Measurements from ENCODE around the gene ABCC12.

DNA sequence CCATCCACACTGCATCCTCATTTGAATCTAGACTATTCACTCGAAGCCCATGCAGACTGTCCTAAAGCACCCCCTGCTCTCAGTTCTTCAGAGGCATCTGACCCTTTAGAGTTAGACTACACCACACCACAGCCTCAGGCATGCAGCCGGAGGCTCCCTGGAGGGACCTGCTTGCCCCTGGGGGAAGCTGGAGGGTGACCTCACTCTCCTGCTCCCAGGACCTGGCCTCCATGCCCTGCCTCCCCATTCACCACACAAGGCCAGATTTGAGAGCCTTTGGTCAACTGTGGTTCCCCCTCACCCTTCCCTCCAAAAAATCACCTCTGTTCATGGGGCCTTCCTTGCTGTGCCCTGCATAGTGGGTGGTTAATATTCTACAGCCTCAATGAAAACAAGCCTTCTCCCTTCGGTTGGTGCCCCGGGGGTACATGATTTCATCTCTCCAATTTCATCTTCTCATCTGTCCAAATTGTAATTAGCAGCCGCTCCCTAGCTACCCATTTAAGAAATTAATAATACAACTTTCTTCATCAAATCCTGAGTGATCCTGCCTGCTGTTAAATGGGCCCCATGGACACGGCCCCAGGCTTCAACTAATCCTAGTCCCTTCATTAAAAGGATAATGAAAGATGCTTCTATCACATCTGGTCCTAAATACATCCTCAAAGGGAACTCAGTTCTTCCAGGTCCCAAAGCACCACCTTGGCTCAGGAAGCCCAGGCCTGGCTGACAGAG lies 24.4 kb downstream of the ABCC12 start:
- no peak for TF ChIP-seq SP1 (CRISPR knock-in tag; conservative IDR thresholded peaks at IDR 0.05)
- no peak for TF ChIP-seq CTCF (IDR thresholded peaks at IDR 0.05)
- TF ChIP-seq ZNF317 (CRISPR knock-in tag; IDR thresholded peaks at IDR 0.05; ENCODE audit: borderline replicate concordance, low read depth): no peak
- TF ChIP-seq, protein P1, sequence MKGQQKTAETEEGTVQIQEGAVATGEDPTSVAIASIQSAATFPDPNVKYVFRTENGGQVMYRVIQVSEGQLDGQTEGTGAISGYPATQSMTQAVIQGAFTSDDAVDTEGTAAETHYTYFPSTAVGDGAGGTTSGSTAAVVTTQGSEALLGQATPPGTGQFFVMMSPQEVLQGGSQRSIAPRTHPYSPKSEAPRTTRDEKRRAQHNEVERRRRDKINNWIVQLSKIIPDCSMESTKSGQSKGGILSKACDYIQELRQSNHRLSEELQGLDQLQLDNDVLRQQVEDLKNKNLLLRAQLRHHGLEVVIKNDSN (CRISPR knock-in tag; IDR thresholded peaks at IDR 0.05): no peak
- TF ChIP-seq JUN (CRISPR knock-in tag; IDR thresholded peaks at IDR 0.05): no peak
- TF ChIP-seq, protein P2, sequence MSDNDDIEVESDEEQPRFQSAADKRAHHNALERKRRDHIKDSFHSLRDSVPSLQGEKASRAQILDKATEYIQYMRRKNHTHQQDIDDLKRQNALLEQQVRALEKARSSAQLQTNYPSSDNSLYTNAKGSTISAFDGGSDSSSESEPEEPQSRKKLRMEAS (CRISPR knock-in tag; IDR thresholded peaks at IDR 0.05): no peak
- no peak for TF ChIP-seq ZNF263 (CRISPR knock-in tag; IDR thresholded peaks at IDR 0.05; ENCODE audit: low read depth)
- TF ChIP-seq FOXP1 (CRISPR knock-in tag; IDR thresholded peaks at IDR 0.05; ENCODE audit: borderline replicate concordance): no peak
- TF ChIP-seq, protein P3, sequence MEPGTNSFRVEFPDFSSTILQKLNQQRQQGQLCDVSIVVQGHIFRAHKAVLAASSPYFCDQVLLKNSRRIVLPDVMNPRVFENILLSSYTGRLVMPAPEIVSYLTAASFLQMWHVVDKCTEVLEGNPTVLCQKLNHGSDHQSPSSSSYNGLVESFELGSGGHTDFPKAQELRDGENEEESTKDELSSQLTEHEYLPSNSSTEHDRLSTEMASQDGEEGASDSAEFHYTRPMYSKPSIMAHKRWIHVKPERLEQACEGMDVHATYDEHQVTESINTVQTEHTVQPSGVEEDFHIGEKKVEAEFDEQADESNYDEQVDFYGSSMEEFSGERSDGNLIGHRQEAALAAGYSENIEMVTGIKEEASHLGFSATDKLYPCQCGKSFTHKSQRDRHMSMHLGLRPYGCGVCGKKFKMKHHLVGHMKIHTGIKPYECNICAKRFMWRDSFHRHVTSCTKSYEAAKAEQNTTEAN (CRISPR knock-in tag; IDR thresholded peaks at IDR 0.05): no peak
- TF ChIP-seq ATF1 (CRISPR knock-in tag; IDR thresholded peaks at IDR 0.05): no peak
- no peak for TF ChIP-seq GABPB1 (CRISPR knock-in tag; IDR thresholded peaks at IDR 0.05)
- TF ChIP-seq NR3C1 (CRISPR knock-in tag; conservative IDR thresholded peaks at IDR 0.05; ENCODE audit: low read depth): no peak
- TF ChIP-seq CREB1 (CRISPR knock-in tag; IDR thresholded peaks at IDR 0.05): no peak
- no peak for TF ChIP-seq HMGXB4 (CRISPR knock-in tag; IDR thresholded peaks at IDR 0.05)
